Epithelial cell of esophagus (primary cell): Measurements from ENCODE around the gene KLF7.

Experiments used
- DNase-seq: peaks from one replicate; pipeline ENCODE4 v3.0.0; 2010; ENCODE audit warnings: low read depth
- H3K4me3 ChIP-seq: 2 replicates; pipeline ENCODE4 v1.5.1; 2011; ENCODE audit warnings: mild to moderate bottlenecking, low read length, control low read depth
- CTCF ChIP-seq: IDR thresholded peaks from 2 replicates; pipeline ENCODE4 v1.5.1; 2011; ENCODE audit warnings: low read depth, mild to moderate bottlenecking, low read length, control low read depth, inconsistent platforms; ENCODE audit not compliant: insufficient read depth; ENCODE audit errors: missing control alignments

Gene KLF7

GRCh38 chr2:207165121-207166038 is at the start of gene KLF7:
TSS of gene KLF7 (minus strand) at chr2:207165948. CDS start at chr2:207165568, 380 bp downstream.
- peak; percentile 43 for DNase-seq
- peak within 1 kb of the TSS; percentile 95 for H3K4me3 ChIP-seq
- no peak for TF ChIP-seq CTCF

GRCh38 chr2:207215308-207215707 is 49.6 kb upstream of the KLF7 start:
- no peak overlapping the region for H3K4me3 ChIP-seq
- TF ChIP-seq CTCF: no peak
- no peak for DNase-seq

GRCh38 chr2:207214446-207214845 is 48.7 kb upstream of the KLF7 start:
- no peak overlapping the region for H3K4me3 ChIP-seq
- DNase-seq: no peak
- TF ChIP-seq CTCF: no peak

GRCh38 chr2:207206011-207206410 is 40.3 kb upstream of the KLF7 start:
- H3K4me3 ChIP-seq: no peak overlapping the region
- DNase-seq: no peak
- no peak for TF ChIP-seq CTCF

GRCh38 chr2:207205173-207205957 is 39.6 kb upstream of the KLF7 start:
- DNase-seq: no peak
- no peak overlapping the region for H3K4me3 ChIP-seq
- TF ChIP-seq CTCF: no peak

- DNase-seq: no peak
- H3K4me3 ChIP-seq: no peak overlapping the region
- TF ChIP-seq CTCF: no peak
These were observed 37.3 kb upstream of the KLF7 start for GRCh38 chr2:207203056-207203455.
